Measurements from ENCODE around the gene EIF3F. TPM values are rescaled to one million over a fixed set of nuclear protein-coding genes. Genes with fewer than 3 reads are reported as not detected.
A peak's percentile ranks its signal among the peaks of the same experiment; 100 is the strongest.

The EIF3F gene
- total and polyA plus RNA-seq, 2 of the 4 experiments (the other 2 are of a cell fraction): 279 to 306 TPM

GRCh38 chr11:8000390-8000789 is 13.3 kb downstream of the EIF3F start:
- Histone ChIP-seq H2BK15ac (ENCODE audit: low read depth, low read length) (no peak overlapping the region), H3K18ac (ENCODE audit: low read depth, low read length) (no peak overlapping the region), H4K8ac (ENCODE audit: low read depth in 2 of 2, low read length in 2 of 2) (no peak overlapping the region), H2BK120ac (ENCODE audit: low read depth, low read length) (no peak overlapping the region), H3K4me2 (ENCODE audit: low read depth, low read length) (no peak overlapping the region), H2AK9ac (replicated peaks; ENCODE audit: low read depth, low read length, poor library complexity) (no peak overlapping the region), H2BK5ac (ENCODE audit: low read depth, low read length, poor library complexity, severe bottlenecking) (no peak overlapping the region), H3K23ac (ENCODE audit: low read depth, low read length) (no peak overlapping the region), H3K4me1 (ENCODE audit: control insufficient read depth, insufficient read depth, low read length) (no peaks in the 10 kb centered on the region), H3K56ac (ENCODE audit: extremely low read depth, insufficient read depth, low read length) (no peak overlapping the region), H3K36me3 (ENCODE audit: control insufficient read depth, insufficient read depth, low read length) (peaks cover 17% of the 10 kb centered on the region), H3K27ac (ENCODE audit: insufficient read depth, low read length) (no peak overlapping the region), H3K14ac (replicated peaks; ENCODE audit: low read depth, low read length) (no peak overlapping the region), H4K91ac (ENCODE audit: insufficient read depth, low read depth, low read length) (no peak overlapping the region), H3K4me3 (ENCODE audit: insufficient read depth, low read depth, low read length) (no peak overlapping the region), H3K9me3 (ENCODE audit: control insufficient read depth, insufficient read depth, low read length) (no peaks in the 10 kb centered on the region), H3K4ac (ENCODE audit: low read depth, low read length) (no peak overlapping the region), H4K20me1 (ENCODE audit: insufficient read depth, low read length) (no peaks in the 10 kb centered on the region), H2AFZ (replicated peaks; ENCODE audit: low read length, poor library complexity) (no peak overlapping the region), H4K5ac (ENCODE audit: low read depth, low read length) (no peak overlapping the region), H3K79me1 (ENCODE audit: low read depth in 1 of 2, low read length in 2 of 2) (peaks cover 0 to 2% of the 10 kb centered on the region in 2 experiments; a peak in 1 of 4 replicates), H3K9me1 (ENCODE audit: insufficient read depth, low read length) (no peaks in the 10 kb centered on the region), H2AK5ac (ENCODE audit: low read depth, low read length) (no peak overlapping the region), H3K9ac (ENCODE audit: low read depth, low read length) (no peak overlapping the region), H3K27me3 (ENCODE audit: control insufficient read depth, insufficient read depth, low read length) (no peaks in the 10 kb centered on the region), H2BK20ac (ENCODE audit: low read depth, low read length) (no peak overlapping the region)
- 30% methylated on average over 2 of the region's 5 CpGs; no CpG with 5 or more reads in 1 of the 2 experiments for WGBS, 2 experiments (ENCODE audit: extremely low coverage in 2 of 2, insufficient read length in 1 of 2)
- in situ Hi-C loops (cut with MboI; ENCODE audit: low sequenced_read_pairs) (no loop called here), intact Hi-C loops (cut with micrococcal nuclease) (no loop called here), dilution Hi-C loops (cut with HindIII; ENCODE audit: low sequenced_read_pairs, unreplicated experiment) (no loop called here)
- TF ChIP-seq MXI1 (IDR thresholded peaks at IDR 0.05; ENCODE audit: borderline replicate concordance, low read depth, low read length): no peak
- no peak for TF ChIP-seq USF2 (IDR thresholded peaks at IDR 0.05; ENCODE audit: low read depth, low read length)
- peak; percentile 55 for TF ChIP-seq CEBPB (IDR thresholded peaks at IDR 0.05; ENCODE audit: low read depth, low read length)
- TF ChIP-seq ELK1 (IDR thresholded peaks at IDR 0.05; ENCODE audit: borderline replicate concordance, low read depth, low read length): no peak
- DNase-seq: no peak
- ChIA-PET CTCF (interaction anchor here (1.5 to 1.6 kb wide), 2 partner anchors 13 to 108 kb away, joined by 3 to 10 read pairs; partner anchors contain the start of gene EIF3F), POLR2A (ENCODE audit: unreplicated experiment) (no interaction called here)
- BruUV-seq (replicated peaks): no TSS peak
- no peak for ATAC-seq (ENCODE audit: low read depth)
